Measurements from ENCODE around the gene VIT. TPM values are rescaled to one million over a fixed set of nuclear protein-coding genes. Genes with fewer than 3 reads are reported as not detected.

The VIT gene, protein sequence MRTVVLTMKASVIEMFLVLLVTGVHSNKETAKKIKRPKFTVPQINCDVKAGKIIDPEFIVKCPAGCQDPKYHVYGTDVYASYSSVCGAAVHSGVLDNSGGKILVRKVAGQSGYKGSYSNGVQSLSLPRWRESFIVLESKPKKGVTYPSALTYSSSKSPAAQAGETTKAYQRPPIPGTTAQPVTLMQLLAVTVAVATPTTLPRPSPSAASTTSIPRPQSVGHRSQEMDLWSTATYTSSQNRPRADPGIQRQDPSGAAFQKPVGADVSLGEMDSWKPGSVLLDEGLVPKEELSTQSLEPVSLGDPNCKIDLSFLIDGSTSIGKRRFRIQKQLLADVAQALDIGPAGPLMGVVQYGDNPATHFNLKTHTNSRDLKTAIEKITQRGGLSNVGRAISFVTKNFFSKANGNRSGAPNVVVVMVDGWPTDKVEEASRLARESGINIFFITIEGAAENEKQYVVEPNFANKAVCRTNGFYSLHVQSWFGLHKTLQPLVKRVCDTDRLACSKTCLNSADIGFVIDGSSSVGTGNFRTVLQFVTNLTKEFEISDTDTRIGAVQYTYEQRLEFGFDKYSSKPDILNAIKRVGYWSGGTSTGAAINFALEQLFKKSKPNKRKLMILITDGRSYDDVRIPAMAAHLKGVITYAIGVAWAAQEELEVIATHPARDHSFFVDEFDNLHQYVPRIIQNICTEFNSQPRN
- total RNA-seq (2014; rRNA removed; shearing (Covaris generic)) = not detected in 2 replicates
- 0.06 and 1.7 TPM in 2 replicates for polyA plus RNA-seq (2015; cell fraction: cytosol; rRNA removed)
- polyA plus RNA-seq (2015; cell fraction: nucleus; rRNA removed) = 0.12 TPM in 1 of 2 replicates, not detected in the other

- DNase-seq (ENCODE audit: low read depth, low spot score) = no peak
- in situ Hi-C loops (cut with HindIII; ENCODE audit: low pct_unique_long_range_greater_than_20kb, low sequenced_read_pairs) = no loop called here
Measured at GRCh38 chr2:36696533-36696932, at the start of gene VIT. Gene VIT, plus strand, starts transcription at chr2:36696707. Its CDS starts 19,664 bp downstream, at chr2:36716371.

DNA sequence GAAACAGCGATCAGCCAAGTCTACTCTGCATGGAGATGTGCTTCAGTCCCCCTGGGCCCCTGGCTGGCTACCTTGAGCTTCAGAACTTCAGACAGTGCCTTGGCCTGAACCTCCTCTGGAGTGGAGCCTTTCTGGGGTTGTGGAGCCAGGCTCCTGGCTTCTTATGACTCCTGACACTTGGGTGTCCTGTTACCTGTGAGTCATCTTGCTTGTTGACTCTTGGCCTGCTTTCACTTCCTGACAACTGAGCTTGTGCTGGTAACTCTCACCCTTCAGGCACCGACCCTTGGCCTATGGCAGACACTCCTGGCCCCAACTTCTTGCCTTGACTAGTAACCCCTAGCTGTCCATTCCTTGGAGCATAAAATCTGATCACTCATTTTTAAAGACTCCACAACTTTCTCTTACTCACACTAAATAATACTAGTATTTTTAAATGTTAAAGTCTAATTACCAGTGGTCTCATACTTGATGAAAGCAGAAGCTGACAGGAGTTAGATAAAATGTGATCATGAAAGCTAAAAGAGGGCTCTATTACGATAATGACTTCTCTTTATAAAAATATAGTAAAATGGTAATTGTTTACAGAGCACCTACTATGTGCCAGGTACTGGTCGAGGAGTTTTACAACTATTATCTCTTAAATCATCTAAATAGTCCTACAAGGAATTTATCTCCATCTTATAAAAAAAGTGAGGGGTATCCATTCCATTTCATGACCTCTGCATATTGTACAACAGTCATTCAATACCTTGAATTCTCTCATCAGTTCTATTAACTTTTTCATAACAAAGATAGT lies 46.3 kb upstream of the VIT start:
- in situ Hi-C loops (cut with HindIII; ENCODE audit: low pct_unique_long_range_greater_than_20kb, low sequenced_read_pairs) = no loop called here

DNA sequence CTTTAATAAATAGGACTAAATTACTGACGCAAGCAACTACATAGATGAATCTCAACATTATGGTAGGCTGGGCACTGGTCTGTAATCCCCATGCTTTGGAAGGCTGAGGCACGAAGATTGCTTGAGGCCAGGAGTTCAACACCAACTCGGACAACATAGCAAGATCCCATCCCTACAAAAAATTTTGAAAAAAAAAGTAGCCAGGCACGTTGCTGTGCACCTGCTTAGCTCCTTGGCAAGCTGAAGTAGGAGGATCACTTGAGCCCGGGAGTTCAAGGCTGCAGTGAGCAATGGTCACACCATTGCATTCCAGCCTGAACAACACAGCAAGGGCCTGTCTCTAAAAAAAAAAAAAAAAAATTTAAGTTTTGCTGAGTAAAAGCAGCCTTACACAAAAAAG lies 43.4 kb upstream of the VIT start:
- in situ Hi-C loops (cut with HindIII; ENCODE audit: low pct_unique_long_range_greater_than_20kb, low sequenced_read_pairs) = no loop called here
- no peak for DNase-seq (ENCODE audit: low read depth, low spot score)

More for the DNA sequence above, 46.3 kb upstream of the VIT start:
- no peak for DNase-seq (ENCODE audit: low read depth, low spot score)

DNA sequence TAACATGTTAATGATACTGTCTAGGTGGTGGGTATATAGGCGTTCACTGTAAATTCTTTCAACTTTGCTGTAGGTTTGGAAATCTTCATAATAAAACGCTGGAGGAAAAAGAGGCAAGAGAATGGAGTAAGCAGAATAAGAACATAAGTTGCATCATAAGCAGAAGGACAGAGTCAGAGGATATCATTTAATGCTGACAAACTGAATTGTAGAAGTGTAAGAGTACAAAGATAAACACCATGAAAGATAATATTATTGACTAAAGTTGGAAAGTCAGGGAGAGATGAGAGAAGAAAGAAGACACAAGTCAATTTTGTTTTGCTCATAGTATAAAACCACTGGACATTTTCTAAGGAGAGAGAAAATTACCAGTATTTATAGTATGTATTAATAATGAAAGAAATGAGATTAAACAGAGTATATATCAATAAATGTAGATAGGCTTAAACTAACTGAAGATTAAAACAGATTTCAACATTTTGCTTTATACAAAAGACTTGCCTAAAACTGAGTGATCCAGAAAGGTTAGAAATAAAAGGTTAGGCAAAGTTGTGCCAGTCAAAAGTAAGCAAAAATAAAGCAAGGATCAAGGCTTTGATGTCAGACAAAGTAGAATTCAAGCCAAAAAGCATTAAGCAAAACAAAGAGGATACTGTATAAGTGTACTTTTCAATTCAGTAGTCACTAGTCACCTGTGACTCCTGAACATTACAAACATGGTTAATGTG lies 42.4 kb upstream of the VIT start:
- no peak for DNase-seq (ENCODE audit: low read depth, low spot score)
- in situ Hi-C loops (cut with HindIII; ENCODE audit: low pct_unique_long_range_greater_than_20kb, low sequenced_read_pairs) = no loop called here

GRCh38 chr2:36655453-36655852 lies 41.1 kb upstream of the VIT start:
- no peak for DNase-seq (ENCODE audit: low read depth, low spot score)
- in situ Hi-C loops (cut with HindIII; ENCODE audit: low pct_unique_long_range_greater_than_20kb, low sequenced_read_pairs) = no loop called here

DNA sequence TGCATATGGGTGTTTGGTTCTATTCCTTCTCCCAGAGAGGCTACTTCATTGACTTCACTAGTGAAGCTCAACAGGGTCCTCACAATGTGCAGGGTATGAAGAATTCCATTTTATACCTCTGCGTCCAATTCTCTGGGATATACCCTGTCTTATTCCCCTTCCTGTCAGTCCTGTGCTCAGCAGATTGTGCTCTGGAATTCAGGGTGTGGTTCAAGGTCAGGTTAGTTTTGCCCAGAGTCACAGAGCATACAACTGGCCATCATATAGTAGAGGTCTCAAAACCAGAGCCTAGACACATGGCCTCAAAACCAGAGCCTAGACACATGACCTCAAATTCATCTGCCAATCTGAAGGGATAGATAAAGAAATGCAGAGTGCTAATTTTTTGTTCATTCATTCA lies 38.8 kb upstream of the VIT start:
- in situ Hi-C loops (cut with HindIII; ENCODE audit: low pct_unique_long_range_greater_than_20kb, low sequenced_read_pairs) = no loop called here
- DNase-seq (ENCODE audit: low read depth, low spot score) = no peak

DNA sequence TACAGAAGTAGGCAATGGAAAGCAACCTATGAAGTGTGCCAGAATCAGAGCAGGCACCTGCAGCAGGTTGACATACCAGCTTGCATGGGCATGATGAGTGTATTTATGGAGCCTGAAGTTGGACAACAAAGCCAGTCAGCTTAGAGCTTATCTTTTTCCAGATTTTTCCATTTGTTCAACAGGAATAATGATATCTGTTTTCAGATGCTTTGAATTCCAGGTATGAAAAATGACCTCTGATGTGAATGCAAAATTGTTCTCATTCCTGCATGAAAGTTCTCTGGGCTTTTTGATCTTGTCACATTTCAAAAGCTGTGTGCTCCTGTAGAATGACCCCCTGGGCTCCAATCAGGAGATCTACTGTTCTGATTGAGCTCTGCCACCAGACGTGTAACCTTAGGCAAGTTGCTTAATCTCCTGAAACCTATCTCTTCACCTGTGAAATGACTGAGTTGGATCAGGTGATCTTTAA lies 38.2 kb upstream of the VIT start:
- DNase-seq (ENCODE audit: low read depth, low spot score) = no peak
- in situ Hi-C loops (cut with HindIII; ENCODE audit: low pct_unique_long_range_greater_than_20kb, low sequenced_read_pairs) = no loop called here

- in situ Hi-C loops (cut with HindIII; ENCODE audit: low pct_unique_long_range_greater_than_20kb, low sequenced_read_pairs) = no loop called here
Measured at GRCh38 chr2:36659218-36659617, 37.3 kb upstream of the VIT start.

GRCh38 chr2:36659872-36660312 lies 36.6 kb upstream of the VIT start:
- in situ Hi-C loops (cut with HindIII; ENCODE audit: low pct_unique_long_range_greater_than_20kb, low sequenced_read_pairs) = no loop called here
- DNase-seq (ENCODE audit: low read depth, low spot score) = peak; percentile 16

More at GRCh38 chr2:36659218-36659617, 37.3 kb upstream of the VIT start:
- no peak for DNase-seq (ENCODE audit: low read depth, low spot score)

- in situ Hi-C loops (cut with HindIII; ENCODE audit: low pct_unique_long_range_greater_than_20kb, low sequenced_read_pairs) = no loop called here
- no peak for DNase-seq (ENCODE audit: low read depth, low spot score)
Measured at GRCh38 chr2:36662638-36663037, 33.9 kb upstream of the VIT start.

DNA sequence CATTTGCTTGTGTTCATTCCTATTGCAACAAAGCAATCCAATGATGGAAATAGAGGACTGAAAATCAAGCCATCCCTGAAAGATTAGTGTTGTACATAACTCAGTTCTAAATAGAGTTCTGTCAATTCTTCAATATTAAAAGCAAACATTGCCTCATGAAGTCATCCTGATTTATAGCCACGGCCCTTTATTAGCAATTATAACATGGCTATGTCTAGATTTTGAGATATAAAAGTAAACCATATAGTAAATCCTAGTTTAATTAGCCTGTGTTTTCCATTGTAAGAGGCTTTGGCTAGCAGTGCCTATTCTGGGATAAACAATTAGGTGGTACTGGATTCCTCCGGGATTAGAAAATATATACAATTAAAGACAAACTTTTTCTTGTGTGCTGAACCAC lies 33.2 kb upstream of the VIT start:
- in situ Hi-C loops (cut with HindIII; ENCODE audit: low pct_unique_long_range_greater_than_20kb, low sequenced_read_pairs) = no loop called here

GRCh38 chr2:36663851-36664695 lies 32.4 kb upstream of the VIT start:
- DNase-seq (ENCODE audit: low read depth, low spot score) = peak; percentile 81
- in situ Hi-C loops (cut with HindIII; ENCODE audit: low pct_unique_long_range_greater_than_20kb, low sequenced_read_pairs) = no loop called here

More for the DNA sequence above, 33.2 kb upstream of the VIT start:
- no peak for DNase-seq (ENCODE audit: low read depth, low spot score)

DNA sequence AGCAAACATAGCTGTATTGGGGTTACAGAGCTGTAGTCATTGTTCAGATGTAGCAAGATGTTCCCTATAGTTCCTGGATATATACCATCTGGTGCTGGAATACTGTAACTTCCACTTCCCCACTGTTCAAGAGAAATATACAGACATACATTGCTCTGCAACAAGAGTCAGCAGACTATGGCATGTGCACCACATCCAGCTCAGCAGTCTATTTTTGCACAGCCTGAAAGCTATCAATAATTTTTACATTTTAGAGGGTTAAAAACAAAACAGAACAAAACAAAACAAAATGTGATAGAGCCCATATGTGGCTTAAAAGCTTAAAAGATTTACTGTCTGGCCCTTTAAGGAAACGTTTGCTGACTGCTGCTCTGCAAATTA lies 31.8 kb upstream of the VIT start:
- DNase-seq (ENCODE audit: low read depth, low spot score) = no peak

DNA sequence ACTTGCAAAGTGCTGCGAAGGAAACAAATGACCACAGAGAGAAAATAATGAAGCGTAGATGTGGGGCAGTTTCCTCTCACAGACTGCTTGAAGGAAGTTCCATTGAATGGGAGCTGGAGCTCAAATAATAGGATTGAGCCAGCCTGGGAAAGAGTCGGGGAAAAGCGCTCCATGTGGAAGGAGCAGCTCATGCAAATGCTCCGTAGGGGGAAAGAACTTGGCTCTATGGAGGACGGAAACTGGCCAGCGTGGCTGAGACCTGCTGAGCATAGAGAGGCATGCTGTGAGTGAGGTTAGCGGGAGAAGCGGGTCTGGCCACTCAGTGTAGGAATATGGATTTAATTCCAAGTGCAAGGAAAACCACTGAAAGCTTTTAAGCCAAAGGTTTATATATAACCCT lies 28.6 kb upstream of the VIT start:
- in situ Hi-C loops (cut with HindIII; ENCODE audit: low pct_unique_long_range_greater_than_20kb, low sequenced_read_pairs) = no loop called here
- no peak for DNase-seq (ENCODE audit: low read depth, low spot score)

More for the DNA sequence above, 31.8 kb upstream of the VIT start:
- in situ Hi-C loops (cut with HindIII; ENCODE audit: low pct_unique_long_range_greater_than_20kb, low sequenced_read_pairs) = no loop called here

- DNase-seq (ENCODE audit: low read depth, low spot score) = no peak
- in situ Hi-C loops (cut with HindIII; ENCODE audit: low pct_unique_long_range_greater_than_20kb, low sequenced_read_pairs) = no loop called here
Measured at GRCh38 chr2:36670881-36671595, 25.5 kb upstream of the VIT start.

GRCh38 chr2:36671731-36672130 lies 24.8 kb upstream of the VIT start:
- in situ Hi-C loops (cut with HindIII; ENCODE audit: low pct_unique_long_range_greater_than_20kb, low sequenced_read_pairs) = no loop called here
- DNase-seq (ENCODE audit: low read depth, low spot score) = no peak
